HL-60 (cell line): Measurements from ENCODE around the gene CCDC102A.
"Not testable (repeated sequence)": the region's sequence is repeated elsewhere in the genome, so short reads cannot be mapped to it uniquely, and the experiment has no call there.

Experiments used
- DNase-seq, 2 experiments: peaks; one replicate each; pipeline ENCODE4 v3.0.0-alpha.2; 2010 to 2020; ENCODE audit warnings: low read depth in 1 of 2, low spot score in 1 of 2
- H3K27ac ChIP-seq: fragments of 250-450 bp; sonication (Bioruptor Pico); replicated peaks from 2 replicates; pipeline ENCODE4 v1.5.1; 2020; ENCODE audit warnings: mild to moderate bottlenecking, moderate library complexity
- H3K27me3 ChIP-seq: fragments of 250-450 bp; sonication (Bioruptor Pico); 2 replicates; pipeline ENCODE4 v1.5.1; 2021; ENCODE audit warnings: mild to moderate bottlenecking, moderate library complexity; ENCODE audit not compliant: insufficient read depth, poor library complexity, severe bottlenecking
- H3K4me3 ChIP-seq: replicated peaks from 2 replicates; pipeline ENCODE4 v1.5.1; 2011; ENCODE audit warnings: mild to moderate bottlenecking, control low read depth, low read length; ENCODE audit not compliant: insufficient read depth
- CTCF ChIP-seq: IDR thresholded peaks from one replicate; pipeline ENCODE4 v1.5.1; 2011; ENCODE audit warnings: low read length, control low read depth, inconsistent platforms; ENCODE audit not compliant: insufficient read depth
- GABPA ChIP-seq: IDR thresholded peaks from 2 replicates; pipeline ENCODE4 v1.6.1; 2012; ENCODE audit warnings: low read depth
- POLR2AphosphoS5 ChIP-seq: IDR thresholded peaks from 2 replicates; pipeline ENCODE4 v1.6.1; 2012; ENCODE audit warnings: low read depth
- REST ChIP-seq: IDR thresholded peaks from 2 replicates; pipeline ENCODE4 v1.6.1; 2012; ENCODE audit warnings: low read depth; ENCODE audit not compliant: insufficient replicate concordance
- SPI1 ChIP-seq: IDR thresholded peaks from 2 replicates; pipeline ENCODE4 v1.6.1; 2012; ENCODE audit warnings: low read depth, mild to moderate bottlenecking, borderline replicate concordance

Gene CCDC102A

GRCh38 chr16:57503366-57503765 lies 33.0 kb downstream of the CCDC102A start:
- H3K4me3 ChIP-seq, result no peak overlapping the region
- H3K27me3 ChIP-seq, result no peaks in the 10 kb centered on the region
- no peak for TF ChIP-seq SPI1
- no peak for TF ChIP-seq GABPA
- no peak for TF ChIP-seq POLR2AphosphoS5
- H3K27ac ChIP-seq, result no peak overlapping the region
- no peak for DNase-seq

GRCh38 chr16:57502048-57502775 lies 34.2 kb downstream of the CCDC102A start:
- TF ChIP-seq REST (no peak), POLR2AphosphoS5 (no peak), CTCF (no peak), SPI1 (no peak)
- no peaks in the 10 kb centered on the region for H3K27me3 ChIP-seq
- no peak for DNase-seq
- no peak overlapping the region for H3K27ac ChIP-seq
- no peak overlapping the region for H3K4me3 ChIP-seq

GRCh38 chr16:57501492-57501891 lies 34.9 kb downstream of the CCDC102A start:
- Histone ChIP-seq H3K27me3 (no peaks in the 10 kb centered on the region), H3K27ac (no peak overlapping the region), H3K4me3 (no peak overlapping the region)
- DNase-seq, result no peak
- TF ChIP-seq SPI1 (no peak), REST (no peak), GABPA (no peak), POLR2AphosphoS5 (no peak), CTCF (no peak)

GRCh38 chr16:57500578-57501111 lies 35.7 kb downstream of the CCDC102A start:
- Histone ChIP-seq H3K27ac (no peak overlapping the region), H3K27me3 (no peaks in the 10 kb centered on the region)
- no peak for TF ChIP-seq POLR2AphosphoS5
- TF ChIP-seq CTCF, result no peak

GRCh38 chr16:57499941-57500340 lies 36.4 kb downstream of the CCDC102A start:
- H3K27me3 ChIP-seq, H3K4me3 ChIP-seq, DNase-seq, H3K27ac ChIP-seq: not testable (repeated sequence)

More at GRCh38 chr16:57500578-57501111, 35.7 kb downstream of the CCDC102A start:
- no peak overlapping the region for H3K4me3 ChIP-seq
- no peak for DNase-seq
